DMS53 treated with DMSO at 0.1 percent for 48 hours (cell line): ENCODE measurements around the gene WIZ.

Experiments used
- DNase-seq: peaks from one replicate; lab custom pipeline; 2025; ENCODE audit not compliant: unreplicated experiment; lab: John Stamatoyannopoulos, UW

Gene WIZ

DNA sequence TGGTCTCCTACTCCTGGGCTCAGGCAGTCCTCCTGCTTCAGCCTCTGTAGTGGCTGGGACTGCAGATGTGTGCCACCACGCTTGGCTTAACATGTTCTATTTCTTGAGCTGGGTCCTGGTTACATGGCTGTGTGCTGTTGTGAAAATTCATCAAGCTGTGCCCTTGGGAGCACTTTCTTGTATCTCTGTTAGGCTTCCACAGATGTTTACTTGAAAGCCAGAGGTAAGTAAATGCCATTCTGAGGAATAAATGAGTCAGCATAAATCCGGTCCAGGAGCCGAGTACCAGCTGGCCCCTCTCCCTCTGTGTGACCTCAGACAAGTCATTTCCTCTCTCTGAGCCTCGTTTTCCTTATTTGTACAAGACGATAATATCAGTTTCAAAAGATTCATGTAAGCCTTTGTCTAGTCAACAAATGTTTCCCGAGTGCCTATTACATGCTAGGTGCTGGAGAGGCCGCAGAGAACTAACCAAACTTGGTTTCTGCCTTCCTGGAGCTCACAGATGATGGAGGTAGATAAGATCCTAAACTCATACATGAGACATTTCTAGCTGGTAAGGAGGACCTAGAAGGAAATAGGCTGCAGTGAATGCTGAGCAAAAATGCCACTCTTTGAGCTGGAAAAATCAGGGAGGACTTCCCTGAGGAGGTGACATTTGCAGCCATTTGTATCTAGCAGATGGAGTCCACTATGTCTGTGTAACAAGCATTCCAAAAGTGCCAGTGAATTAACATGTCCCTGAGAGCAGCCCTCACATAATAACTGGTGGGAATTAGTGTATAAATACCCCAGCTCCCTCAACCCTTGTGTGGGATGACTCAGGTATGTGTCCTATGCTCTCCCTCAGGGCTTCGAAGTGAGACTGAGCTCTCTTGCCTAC is 17.3 kb upstream of the WIZ start:
- DNase-seq = no peak

DNA sequence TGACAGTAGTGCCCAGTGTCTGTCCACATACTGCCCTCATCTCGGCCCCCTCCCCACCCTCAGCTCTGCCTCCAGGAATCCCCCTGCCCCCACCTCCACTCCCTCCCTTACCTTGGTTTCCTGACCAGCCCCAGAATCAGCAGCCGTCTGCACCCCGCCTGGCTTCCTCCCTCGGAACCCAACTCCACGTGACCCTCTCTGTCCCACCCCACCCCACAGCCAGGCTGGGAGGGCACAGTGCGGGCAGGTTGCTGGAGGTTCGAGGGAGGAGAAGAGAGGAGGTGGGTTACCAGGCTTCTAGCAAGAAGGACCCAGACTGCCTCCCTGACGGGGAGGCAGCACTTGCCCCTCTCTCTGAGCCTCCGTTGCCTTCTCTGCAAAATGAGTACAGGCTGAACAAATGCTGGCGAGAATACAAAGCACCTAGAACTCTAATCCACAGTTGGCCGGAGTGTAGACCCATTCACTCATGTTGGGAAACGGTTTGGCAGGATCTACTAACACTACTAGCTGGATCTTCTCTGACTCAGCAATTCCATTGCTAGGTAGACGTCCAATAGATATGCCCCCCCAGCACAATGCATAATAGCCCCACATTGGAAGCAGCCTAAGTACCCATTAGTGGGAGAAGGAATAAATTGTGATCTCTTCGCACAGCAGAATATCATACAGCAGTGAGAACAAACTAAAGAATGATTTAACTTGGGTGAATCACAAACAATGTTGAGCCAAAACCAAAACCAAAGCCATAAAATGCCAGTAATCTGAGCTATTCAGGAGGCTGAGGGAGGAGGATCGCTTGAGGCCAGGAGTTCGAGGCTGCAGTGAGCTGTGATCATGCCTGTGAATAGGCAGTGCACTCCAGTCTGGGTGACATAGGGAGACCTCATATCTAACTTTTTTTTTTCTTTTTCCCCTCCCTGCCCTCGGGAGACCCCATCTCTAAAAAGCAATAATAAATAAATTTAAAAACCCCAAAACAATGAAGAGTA is 14.9 kb upstream of the WIZ start, which contains the start of gene RASAL3:
Gene RASAL3, minus strand, starts transcription at position 151 of the 992 bp plus-strand sequence. CDS start 186 bp downstream, outside the sequence.
- DNase-seq = no peak

DNA sequence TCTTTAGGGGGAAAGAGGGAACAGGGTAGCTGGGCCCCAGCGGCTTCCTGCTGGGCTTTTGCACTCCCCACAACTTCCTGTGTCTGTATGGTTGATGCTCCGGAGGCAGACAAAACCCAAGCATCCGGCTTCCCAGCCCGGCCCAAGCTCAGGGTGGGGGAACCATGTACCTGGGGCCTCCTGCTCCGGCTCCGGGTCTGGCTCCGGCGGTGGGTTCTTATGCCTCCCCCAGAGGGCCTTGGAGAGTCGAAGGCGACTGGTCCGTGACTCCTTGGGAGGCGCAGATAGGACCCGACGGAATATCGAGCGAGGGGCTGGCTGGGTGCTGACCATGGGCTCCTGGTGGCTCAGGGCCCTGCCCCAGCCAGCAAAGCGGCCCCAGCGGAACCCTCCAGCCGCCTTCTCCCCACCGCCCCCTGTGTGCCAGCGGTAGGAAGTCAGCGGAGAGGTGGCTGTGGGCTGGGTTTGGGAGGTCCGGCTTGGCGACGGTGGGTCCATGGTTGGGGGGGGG is 14.2 kb upstream of the WIZ start:
- no peak for DNase-seq

- no peak for DNase-seq
These were observed 11.9 kb upstream of the WIZ start for GRCh38 chr19:15461694-15462093.

DNA sequence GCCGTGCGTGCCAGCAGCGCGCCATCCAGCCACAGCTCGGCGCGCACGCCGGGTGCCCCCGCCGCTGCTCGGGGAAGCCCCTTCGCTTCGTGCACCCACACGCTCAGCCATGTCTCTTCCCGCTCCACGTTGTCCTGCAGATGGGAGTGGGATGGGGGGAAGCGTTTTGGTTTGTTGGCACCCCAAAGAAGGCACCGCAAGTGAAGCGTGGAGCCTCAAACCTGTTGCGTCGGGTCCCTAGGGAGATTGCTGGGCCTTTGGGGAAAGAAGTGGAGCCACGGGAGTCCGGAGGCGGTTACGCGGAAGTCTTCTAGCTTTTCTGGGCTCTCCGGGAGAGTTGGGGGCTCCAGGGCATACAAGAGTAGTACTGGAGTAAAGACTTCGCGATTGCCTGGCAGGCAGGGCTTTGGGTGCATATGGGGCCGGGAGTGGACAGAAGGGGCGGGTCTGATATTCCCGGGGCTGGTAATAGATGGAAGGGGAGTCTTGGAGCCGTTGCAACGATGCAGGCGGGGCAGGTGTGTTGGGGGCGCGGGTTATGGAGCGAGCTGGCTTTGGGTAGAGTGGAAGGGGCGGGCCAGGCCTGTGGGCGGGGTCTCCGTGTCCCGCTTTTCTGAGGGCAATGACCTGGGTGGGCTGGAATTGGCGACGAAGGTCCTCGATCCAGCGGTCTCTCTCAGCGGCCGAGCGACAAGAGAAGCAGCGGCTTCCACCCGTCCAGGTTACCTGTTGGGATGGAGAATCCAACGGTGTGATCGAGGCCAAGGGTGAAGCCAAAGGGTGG is 8.1 kb upstream of the WIZ start:
- DNase-seq = no peak

GRCh38 chr19:15456871-15457700 is 7.3 kb upstream of the WIZ start:
- no peak for DNase-seq

DNA sequence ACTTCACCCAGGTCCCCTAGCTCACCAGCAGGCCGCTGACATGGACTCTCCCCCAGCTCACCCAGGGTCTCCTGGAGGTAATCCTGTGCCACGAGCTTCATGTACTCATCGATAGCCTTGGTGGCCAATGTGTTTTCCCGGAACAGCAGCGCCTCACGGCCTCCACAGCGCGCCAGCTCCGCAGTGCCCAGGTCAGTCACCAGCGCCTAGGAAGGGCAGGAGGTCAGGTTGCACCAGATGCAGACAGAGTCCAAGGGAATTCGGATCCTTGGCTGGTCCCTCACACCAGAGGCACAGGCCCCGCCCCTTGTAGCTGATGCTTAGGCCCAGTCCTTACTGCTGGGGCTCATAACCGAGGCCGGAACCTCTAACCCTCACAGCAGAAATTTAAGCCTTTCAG is 6.7 kb upstream of the WIZ start:
- DNase-seq = no peak

DNA sequence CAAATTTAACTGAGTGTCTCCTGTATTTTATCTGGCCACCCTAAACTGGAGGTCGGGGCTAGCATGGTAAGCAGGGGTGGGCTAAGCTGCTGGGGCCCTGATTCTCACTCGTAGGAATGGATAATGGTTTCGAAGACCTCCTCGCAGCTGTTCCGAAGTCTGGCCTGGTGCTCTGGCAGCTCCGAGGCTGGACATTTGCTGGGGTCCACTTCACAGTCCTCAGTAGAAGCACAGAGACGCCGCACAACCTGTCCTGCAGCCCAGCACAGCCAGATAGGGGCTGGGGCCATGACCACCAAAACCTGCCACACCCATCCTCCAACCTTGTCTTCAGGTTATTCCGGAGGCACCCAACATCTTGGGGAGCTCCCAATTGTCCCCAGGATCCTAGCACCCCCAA is 6.2 kb upstream of the WIZ start:
- no peak for DNase-seq

GRCh38 chr19:15453906-15454860 is 4.4 kb upstream of the WIZ start:
- DNase-seq = no peak

DNA sequence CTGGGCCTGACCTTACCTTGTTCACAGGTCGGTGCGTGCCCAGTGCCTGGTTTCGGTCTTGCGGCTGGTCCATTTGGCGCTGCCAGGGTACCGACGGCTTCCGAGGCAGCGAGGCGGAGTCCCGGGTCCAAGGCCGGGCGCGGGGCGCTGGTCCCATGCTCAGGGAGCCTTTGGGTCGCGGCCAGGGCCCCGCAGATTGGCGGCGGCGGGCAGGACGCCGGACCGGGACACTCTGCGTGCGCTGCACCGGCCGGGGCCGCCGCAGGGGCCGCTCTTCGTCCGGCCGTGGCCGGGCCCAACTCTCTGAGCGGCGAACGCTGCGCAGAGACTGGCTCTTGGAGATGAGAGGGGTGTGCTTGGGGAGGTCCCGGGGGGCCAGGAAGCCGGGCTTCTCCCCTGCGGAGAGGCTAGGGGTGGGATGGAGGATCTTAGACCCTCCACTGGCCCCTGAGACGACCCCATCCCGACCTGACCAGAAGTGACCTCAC is 3.4 kb upstream of the WIZ start:
- no peak for DNase-seq

DNA sequence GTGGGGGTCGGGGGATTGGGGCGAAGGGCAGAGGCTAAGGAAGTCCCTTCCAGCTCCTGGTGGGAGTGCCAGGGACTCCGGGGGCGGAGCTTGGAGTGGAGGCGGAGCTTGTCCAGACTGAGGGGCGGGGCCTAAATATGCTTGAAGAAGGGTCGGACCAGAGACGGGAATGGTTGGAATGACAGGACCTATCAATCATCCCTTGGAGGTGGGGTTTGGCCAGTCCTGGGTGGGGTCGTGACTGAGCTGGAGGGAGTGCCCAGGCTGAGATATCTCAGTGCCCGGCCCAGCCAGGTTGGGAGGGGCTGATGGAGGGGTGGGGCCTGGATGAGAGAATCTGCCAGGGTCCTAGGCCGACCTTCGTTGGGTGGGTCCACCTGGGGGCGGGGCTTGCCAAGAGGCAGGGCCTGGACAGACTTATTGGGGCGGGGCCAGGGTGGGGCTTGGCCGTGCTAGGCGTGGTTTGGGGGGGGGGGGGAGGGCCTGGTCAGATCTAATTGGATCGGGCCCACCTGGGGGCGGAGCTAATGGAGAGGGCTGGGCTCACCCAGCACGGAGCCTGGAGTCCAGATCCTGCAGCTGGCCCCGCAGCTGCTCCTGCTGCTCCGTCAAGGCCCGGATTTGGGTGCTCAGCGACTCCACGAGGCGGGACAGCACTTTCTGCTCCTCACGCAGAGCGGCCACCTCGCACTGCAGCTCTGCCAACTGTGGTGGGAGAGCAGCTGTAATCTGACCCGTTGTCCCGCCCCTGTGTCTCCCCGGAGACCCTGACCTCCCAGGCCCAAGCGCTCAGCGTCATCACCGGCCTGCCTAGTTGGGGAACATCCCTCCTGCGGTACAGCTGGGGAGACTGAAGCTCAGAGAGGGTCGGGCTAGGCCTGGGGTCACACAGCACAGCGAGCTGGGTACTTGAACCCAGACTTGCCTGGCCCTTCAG is 2.6 kb upstream of the WIZ start:
- no peak for DNase-seq

- DNase-seq = no peak
These were observed 753 bp upstream of the WIZ start for GRCh38 chr19:15450528-15450890.

- DNase-seq = no peak
These were observed 757 bp downstream of the WIZ start for GRCh38 chr19:15448778-15449619.

GRCh38 chr19:15448044-15448777 is 1.5 kb downstream of the WIZ start:
- no peak for DNase-seq

DNA sequence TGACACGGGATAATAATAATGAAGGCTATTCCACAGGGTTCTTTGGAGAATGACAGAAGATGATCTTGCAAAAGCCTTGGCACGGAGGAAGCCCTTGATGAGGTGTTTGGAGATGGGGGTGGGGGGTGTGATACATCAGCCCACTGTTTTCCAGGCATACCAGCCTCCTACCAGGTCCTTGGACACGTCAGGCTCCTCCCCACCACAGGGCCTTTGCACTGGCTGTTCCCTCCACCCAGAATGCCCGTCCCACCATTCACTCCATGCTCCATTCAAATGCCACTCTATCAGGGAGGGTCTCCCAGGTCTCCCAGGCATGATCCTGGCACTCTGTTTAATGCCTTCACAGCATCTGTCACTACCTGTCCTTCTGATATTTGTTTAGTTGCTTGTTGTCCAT is 2.7 kb downstream of the WIZ start:
- no peak for DNase-seq

DNA sequence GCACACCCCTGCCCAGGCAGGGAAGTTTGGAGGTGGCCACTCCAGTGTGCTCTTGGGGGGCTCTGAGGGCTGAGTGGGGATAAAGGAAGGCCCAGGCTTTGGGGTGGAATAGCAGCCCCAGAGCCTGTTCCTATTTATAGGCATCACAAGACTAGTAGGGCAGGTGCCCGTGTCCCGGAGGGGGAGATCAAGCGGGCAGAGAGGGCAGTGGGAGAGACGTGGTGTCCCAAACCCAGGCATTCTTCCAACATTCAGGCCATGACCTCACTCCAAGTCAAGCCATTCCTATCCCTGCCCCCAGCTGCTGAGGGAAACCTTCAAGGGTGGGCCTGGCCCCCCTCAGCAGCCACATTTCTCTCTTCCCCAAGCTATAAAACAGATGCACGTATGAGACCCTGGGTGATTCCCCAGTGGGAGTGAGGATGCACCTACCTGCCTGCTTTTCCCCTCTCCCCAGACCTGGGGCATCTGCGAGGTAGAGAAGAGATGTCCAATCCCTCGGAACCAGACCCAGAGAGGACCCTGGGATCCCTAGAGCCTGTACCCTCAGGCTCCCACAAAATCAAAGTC is 3.9 kb downstream of the WIZ start:
- no peak for DNase-seq
